HCT116 (cell line): ENCODE data around the gene UQCRHL. TPM values are rescaled to one million over a fixed set of nuclear protein-coding genes. Genes with fewer than 3 reads are reported as not detected.

Experiments used
- ATAC-seq: fragments of 200-7000 bp; cut with Tn5 transposase; 2 replicates; pipeline ENCODE4 v1.9.1; 2020; ENCODE audit warnings: mild to moderate bottlenecking, moderate library complexity
- BruUV-seq: library from RNA; stranded (reverse); fragments of 400-500 nt; replicated peaks from 2 replicates; lab custom pipeline; 2021; lab: Mats Ljungman, UMichigan
- CTCF ChIA-PET: fragments of 300-600 bp; sonication (Branson Sonifier 250); formaldehyde crosslinking; loops from one replicate; lab custom pipeline; 2021; ENCODE audit warnings: antibody characterized with exemption; lab: Charles Lee
- POLR2A ChIA-PET: fragments of 300-600, 350-600 bp; sonication (Branson Sonifier 250); formaldehyde crosslinking; loops from one replicate; lab custom pipeline; 2021; ENCODE audit warnings: antibody characterized with exemption; lab: Charles Lee
- RAD21 ChIA-PET, 2 experiments: fragments of 300-600 bp; sonication (Branson Sonifier 250); formaldehyde crosslinking; loops; one replicate each; lab custom pipeline; 2023; ENCODE audit warnings: low total read pairs in 2 of 2; ENCODE audit not compliant: uncharacterized antibody in 2 of 2, unreplicated experiment in 2 of 2, low non-redundant PET in 1 of 2; lab: Charles Lee
- DNase-seq: peaks from one replicate; pipeline ENCODE4 v3.0.0-alpha.2; 2010; ENCODE audit warnings: low read depth, low spot score
- H2AFZ ChIP-seq: fragments of 200-600 bp; shearing (Covaris generic), sonication (generic); 2 replicates; pipeline ENCODE4 v1.6.1; 2017; ENCODE audit warnings: low read depth, mixed run types, mixed read lengths, antibody characterized with exemption, low read length; ENCODE audit not compliant: poor library complexity, severe bottlenecking
- H3K27ac ChIP-seq: 2 replicates; pipeline ENCODE4 v1.5.1; 2012; ENCODE audit warnings: low read depth, low read length
- H3K27me3 ChIP-seq: fragments of 200-600 bp; sonication (generic); 2 replicates; pipeline ENCODE4 v1.6.1; 2016; ENCODE audit warnings: mixed run types, low read length, mixed read lengths; ENCODE audit not compliant: insufficient read depth
- H3K36me3 ChIP-seq, 2 experiments: fragments of 200-500 bp in 1 of 2; fragments of 200-600 bp in 1 of 2; sonication (Bioruptor generic) in 1 of 2; sonication (generic) in 1 of 2; 2 replicates each; pipeline versions ENCODE4 v1.5.1 to v1.6.1; 2014 to 2016; ENCODE audit warnings: low read length in 2 of 2, inconsistent platforms in 1 of 2, mixed read lengths in 1 of 2, mixed run types in 1 of 2; ENCODE audit not compliant: insufficient read depth in 2 of 2, control insufficient read depth in 1 of 2
- H3K4me1 ChIP-seq, 2 experiments: fragments of 200-600 bp in 1 of 2; sonication (generic) in 1 of 2; 2 replicates each; pipeline versions ENCODE4 v1.5.1 to v1.6.1; 2012 to 2017; ENCODE audit warnings: low read length in 2 of 2, inconsistent platforms in 1 of 2, mild to moderate bottlenecking in 1 of 2, mixed read lengths in 1 of 2, mixed run types in 1 of 2, moderate library complexity in 1 of 2; ENCODE audit not compliant: insufficient read depth in 2 of 2, control insufficient read depth in 1 of 2
- H3K4me2 ChIP-seq: fragments of 200-600 bp; sonication (generic); 2 replicates; pipeline ENCODE4 v1.6.1; 2017; ENCODE audit warnings: mixed run types, low read length, mixed read lengths
- H3K4me3 ChIP-seq, 2 experiments: fragments of 200-600 bp in 1 of 2; sonication (generic) in 1 of 2; replicated peaks in 1 of 2; 2 replicates each; pipeline ENCODE4 v1.5.1; 2011 to 2016; ENCODE audit warnings: low read length in 2 of 2, control low read depth in 1 of 2, low read depth in 1 of 2, mild to moderate bottlenecking in 1 of 2, mixed read lengths in 1 of 2, mixed run types in 1 of 2
- H3K79me2 ChIP-seq: fragments of 200-600 bp; sonication (generic); 2 replicates; pipeline ENCODE4 v1.6.1; 2017; ENCODE audit warnings: mild to moderate bottlenecking, mixed run types, low read length, moderate library complexity, mixed read lengths; ENCODE audit not compliant: insufficient read depth
- H3K9ac ChIP-seq: fragments of 200-600 bp; sonication (generic); 2 replicates; pipeline ENCODE4 v1.6.1; 2016; ENCODE audit warnings: low read length, mixed read lengths
- H3K9me2 ChIP-seq: fragments of 200-600 bp; sonication (generic), shearing (Covaris generic); 2 replicates; pipeline ENCODE4 v1.6.1; 2017; ENCODE audit warnings: mixed run types, mild to moderate bottlenecking, moderate library complexity; ENCODE audit not compliant: insufficient read depth
- H3K9me3 ChIP-seq, 2 experiments: fragments of 200-500 bp in 1 of 2; fragments of 200-600 bp in 1 of 2; sonication (Bioruptor generic) in 1 of 2; sonication (generic) in 1 of 2; 2 replicates each; pipeline ENCODE4 v1.6.1; 2014 to 2017; ENCODE audit warnings: low read length in 2 of 2, mixed read lengths in 2 of 2, inconsistent platforms in 1 of 2, low read depth in 1 of 2, mild to moderate bottlenecking in 1 of 2, mixed run types in 1 of 2, moderate library complexity in 1 of 2; ENCODE audit not compliant: control insufficient read depth in 1 of 2, insufficient read depth in 1 of 2
- H4K20me1 ChIP-seq: fragments of 200-600 bp; sonication (generic), shearing (Covaris generic); 2 replicates; pipeline ENCODE4 v1.6.1; 2017; ENCODE audit warnings: mixed run types, mild to moderate bottlenecking, moderate library complexity; ENCODE audit not compliant: insufficient read depth
- CBX3 ChIP-seq: IDR thresholded peaks from 2 replicates; pipeline ENCODE4 v1.6.1; 2012; ENCODE audit warnings: low read depth
- CEBPB ChIP-seq: IDR thresholded peaks from 2 replicates; pipeline ENCODE4 v1.6.1; 2012; ENCODE audit warnings: low read depth
- CTCF ChIP-seq, 3 experiments: fragments of 200-600 bp in 1 of 3; sonication (generic) in 1 of 3; IDR thresholded peaks in 2 of 3; conservative IDR thresholded peaks in 1 of 3; 2 replicates each; pipeline ENCODE4 v1.5.1; 2012 to 2017; ENCODE audit warnings: low read depth in 2 of 3, low read length in 2 of 3, antibody characterized with exemption in 1 of 3, borderline replicate concordance in 1 of 3, control low read depth in 1 of 3, mild to moderate bottlenecking in 1 of 3, mixed read lengths in 1 of 3, mixed run types in 1 of 3, moderate library complexity in 1 of 3; ENCODE audit not compliant: insufficient read depth in 1 of 3
- EGR1 ChIP-seq: IDR thresholded peaks from 2 replicates; pipeline ENCODE4 v1.6.1; 2012; ENCODE audit warnings: low read depth
- ELF1 ChIP-seq: IDR thresholded peaks from 2 replicates; pipeline ENCODE4 v1.6.1; 2012; ENCODE audit warnings: low read depth, borderline replicate concordance
- EZH2 ChIP-seq: fragments of 200-600 bp; sonication (generic); IDR thresholded peaks from 2 replicates; pipeline ENCODE4 v1.6.1; 2017; ENCODE audit warnings: antibody characterized with exemption, mixed run types
- FOSL1 ChIP-seq: IDR thresholded peaks from 2 replicates; pipeline ENCODE4 v1.6.1; 2012; ENCODE audit warnings: low read depth
- POLR2A ChIP-seq: IDR thresholded peaks from 2 replicates; pipeline ENCODE4 v1.7.0; 2011; ENCODE audit warnings: borderline replicate concordance; ENCODE audit not compliant: insufficient read depth, insufficient read length; ENCODE audit errors: extremely low read depth
- POLR2AphosphoS5 ChIP-seq: IDR thresholded peaks from 2 replicates; pipeline ENCODE4 v1.6.1; 2011; ENCODE audit warnings: mild to moderate bottlenecking, low read depth, low read length, moderate library complexity
- SIN3A ChIP-seq: IDR thresholded peaks from 2 replicates; pipeline ENCODE4 v1.6.1; 2012; ENCODE audit warnings: low read depth
- SRF ChIP-seq: IDR thresholded peaks from 2 replicates; pipeline ENCODE4 v1.6.1; 2012; ENCODE audit warnings: low read depth
- TCF7L2 ChIP-seq: IDR thresholded peaks from 2 replicates; pipeline ENCODE4 v1.7.0; 2011; ENCODE audit warnings: borderline replicate concordance, inconsistent platforms; ENCODE audit not compliant: insufficient read depth, insufficient read length; ENCODE audit errors: extremely low read depth
- YY1 ChIP-seq: IDR thresholded peaks from 2 replicates; pipeline ENCODE4 v1.6.1; 2011; ENCODE audit warnings: low read length, low read depth, moderate library complexity, mild to moderate bottlenecking; ENCODE audit not compliant: insufficient replicate concordance; ENCODE audit errors: extremely low read depth
- ZFX ChIP-seq: fragments of 450-650 bp; IDR thresholded peaks from 2 replicates; pipeline ENCODE4 v1.6.1; 2017
- ZNF274 ChIP-seq: fragments of 200-500 bp; sonication (Bioruptor generic); IDR thresholded peaks from 2 replicates; pipeline ENCODE4 v1.6.1; 2014; ENCODE audit warnings: mild to moderate bottlenecking, low read depth, low read length, inconsistent platforms
- intact Hi-C: fragments of 100-400 bp; cut with micrococcal nuclease; formaldehyde crosslinking; loops from 2 replicates; pipeline ENCODE4 v1.10.0; 2022
- total RNA-seq: library from RNA; stranded (reverse); gene quantifications from one replicate; pipeline ENCODE4 v1.2.1, GENCODE V29; 2021; ENCODE audit not compliant: unreplicated experiment
- TF ChIP-seq, protein P1 (sequence below): IDR thresholded peaks from 2 replicates; pipeline ENCODE4 v1.6.1; 2011; ENCODE audit warnings: mild to moderate bottlenecking, low read length, moderate library complexity; ENCODE audit not compliant: insufficient replicate concordance; ENCODE audit errors: extremely low read depth
- TF ChIP-seq, protein P2 (sequence below): IDR thresholded peaks from 2 replicates; pipeline ENCODE4 v1.6.1; 2012

The UQCRHL gene
- total RNA-seq, 1 experiment from 2014 or later: 2.5 TPM

DNA sequence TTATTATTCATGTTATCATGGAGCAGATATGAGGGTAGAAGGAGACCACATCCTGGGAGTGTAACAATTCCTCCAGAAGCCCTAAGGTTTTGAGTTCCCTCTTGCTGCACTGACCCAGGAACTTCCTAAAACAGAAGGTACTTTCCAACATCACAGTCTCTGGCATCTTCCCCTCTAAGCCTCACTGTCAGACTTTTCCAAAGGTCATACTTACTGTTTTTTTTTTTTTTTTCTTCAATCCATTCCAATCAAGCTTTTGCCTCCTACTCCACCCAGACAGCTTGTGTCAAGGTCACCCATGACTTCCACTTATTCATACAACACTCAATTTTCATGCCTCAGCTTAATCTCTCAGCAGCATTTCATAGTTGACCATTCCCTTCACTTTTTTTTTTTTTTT lies 18.4 kb upstream of the UQCRHL start:
- no peak overlapping the region for H3K4me2 ChIP-seq
- ChIA-PET RAD21 (interaction anchor here in 1 of 2 experiments (0.7 kb wide), 1 partner anchor 163 kb away, joined by 3 read pairs; no protein-coding TSS in a partner anchor), POLR2A (no interaction called here), CTCF (interaction anchor here (1.3 kb wide), 1 partner anchor 10 kb away, joined by 7 read pairs; no protein-coding TSS in a partner anchor)
- H4K20me1 ChIP-seq: no peaks in the 10 kb centered on the region
- DNase-seq: no peak
- no peaks in the 10 kb centered on the region for H3K79me2 ChIP-seq
- no peaks in the 10 kb centered on the region for H3K9me3 ChIP-seq
- intact Hi-C loops: no loop called here
- H3K4me3 ChIP-seq: no peak overlapping the region
- H3K9me2 ChIP-seq: no peaks in the 10 kb centered on the region
- peaks cover 0 to 7% of the 10 kb centered on the region in 2 experiments; a peak in 2 of 4 replicates for H3K4me1 ChIP-seq
- no peak overlapping the region for H3K27ac ChIP-seq
- no TSS peak for BruUV-seq
- H2AFZ ChIP-seq: no peak overlapping the region
- H3K27me3 ChIP-seq: no peaks in the 10 kb centered on the region
- no peak overlapping the region for H3K9ac ChIP-seq
- H3K36me3 ChIP-seq: no peaks in the 10 kb centered on the region
- TF ChIP-seq TCF7L2 (no peak), POLR2A (no peak), YY1 (no peak), POLR2AphosphoS5 (no peak), ZFX (no peak), FOSL1 (no peak), ELF1 (no peak), EZH2 (no peak), EGR1 (no peak), ZNF274 (no peak), CTCF (IDR thresholded peaks at IDR 0.05 in 2 of 3, conservative IDR thresholded peaks at IDR 0.05 in 1 of 3; ENCODE audit: borderline replicate concordance in 1 of 3, insufficient read depth in 1 of 3, low read depth in 2 of 3, low read length in 2 of 3) (no peak), SRF (no peak), SIN3A (no peak), CBX3 (no peak), CEBPB (no peak)
- TF ChIP-seq, protein P1, sequence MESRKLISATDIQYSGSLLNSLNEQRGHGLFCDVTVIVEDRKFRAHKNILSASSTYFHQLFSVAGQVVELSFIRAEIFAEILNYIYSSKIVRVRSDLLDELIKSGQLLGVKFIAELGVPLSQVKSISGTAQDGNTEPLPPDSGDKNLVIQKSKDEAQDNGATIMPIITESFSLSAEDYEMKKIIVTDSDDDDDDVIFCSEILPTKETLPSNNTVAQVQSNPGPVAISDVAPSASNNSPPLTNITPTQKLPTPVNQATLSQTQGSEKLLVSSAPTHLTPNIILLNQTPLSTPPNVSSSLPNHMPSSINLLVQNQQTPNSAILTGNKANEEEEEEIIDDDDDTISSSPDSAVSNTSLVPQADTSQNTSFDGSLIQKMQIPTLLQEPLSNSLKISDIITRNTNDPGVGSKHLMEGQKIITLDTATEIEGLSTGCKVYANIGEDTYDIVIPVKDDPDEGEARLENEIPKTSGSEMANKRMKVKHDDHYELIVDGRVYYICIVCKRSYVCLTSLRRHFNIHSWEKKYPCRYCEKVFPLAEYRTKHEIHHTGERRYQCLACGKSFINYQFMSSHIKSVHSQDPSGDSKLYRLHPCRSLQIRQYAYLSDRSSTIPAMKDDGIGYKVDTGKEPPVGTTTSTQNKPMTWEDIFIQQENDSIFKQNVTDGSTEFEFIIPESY: no peak
- TF ChIP-seq, protein P2, sequence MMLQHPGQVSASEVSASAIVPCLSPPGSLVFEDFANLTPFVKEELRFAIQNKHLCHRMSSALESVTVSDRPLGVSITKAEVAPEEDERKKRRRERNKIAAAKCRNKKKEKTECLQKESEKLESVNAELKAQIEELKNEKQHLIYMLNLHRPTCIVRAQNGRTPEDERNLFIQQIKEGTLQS: no peak
- TF ChIP-seq, all 23 proteins: peak for 0
- ATAC-seq: no peak
